Measurements from ENCODE around the gene PRKCA. TPM values are rescaled to one million over a fixed set of nuclear protein-coding genes. Genes with fewer than 3 reads are reported as not detected.

The PRKCA gene
- total and polyA plus RNA-seq, 9 donors: 9.1 to 67.6 (median 37.2) TPM

DNA sequence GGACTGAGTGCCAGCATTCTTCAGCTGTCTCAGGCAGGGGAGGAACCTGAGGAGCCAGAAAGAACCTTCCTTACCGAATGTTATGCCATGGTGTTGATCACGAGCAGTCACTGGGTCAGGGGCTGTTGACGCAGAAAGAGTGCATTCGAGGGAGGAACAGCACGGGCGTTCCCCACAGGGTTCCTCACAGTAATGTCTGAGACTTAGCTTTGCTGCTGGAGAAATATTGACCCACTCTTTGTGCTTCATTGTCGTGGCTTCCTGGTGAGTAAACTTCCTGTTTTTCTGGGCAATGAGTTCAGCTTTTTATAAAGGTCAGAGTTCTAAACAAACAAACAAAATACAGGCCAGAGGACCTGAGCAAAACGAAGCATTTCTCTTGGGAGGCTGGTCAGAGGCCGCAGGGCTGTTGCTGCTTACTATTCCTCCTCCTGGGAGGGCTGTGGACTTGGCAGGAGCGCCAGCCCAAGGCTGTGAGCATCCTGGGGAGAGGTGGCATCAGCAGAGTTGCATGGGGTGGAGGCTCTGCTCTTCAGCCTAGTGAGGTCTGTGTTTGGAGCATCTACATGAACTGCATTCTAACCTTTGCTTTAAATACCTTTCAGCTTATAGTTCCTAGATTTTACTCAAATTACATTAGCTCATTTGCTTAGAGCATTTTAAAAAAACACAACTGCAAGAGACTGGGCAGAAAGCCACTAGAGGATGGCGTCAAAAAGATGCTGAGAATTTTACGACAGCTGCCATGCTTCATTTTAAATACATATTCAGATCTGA lies 389.4 kb downstream of the PRKCA start:
- H3K36me3 ChIP-seq: no peaks in the 10 kb centered on the region
- TF ChIP-seq POLR2A (IDR thresholded peaks at IDR 0.05): no peak
- no peak for TF ChIP-seq CTCF (IDR thresholded peaks at IDR 0.05)
- no peak for TF ChIP-seq EP300 (IDR thresholded peaks at IDR 0.05)

GRCh38 chr17:66692421-66692690 lies 389.9 kb downstream of the PRKCA start:
- Histone ChIP-seq H3K4me1 (ENCODE audit: insufficient read depth) (peaks cover 7% of the 10 kb centered on the region), H3K9me3 (no peaks in the 10 kb centered on the region), H3K27me3 (no peaks in the 10 kb centered on the region), H3K4me3 (no peak overlapping the region), H3K36me3 (no peaks in the 10 kb centered on the region), H3K27ac (no peak overlapping the region)
- no peak for DNase-seq
- 60 to 93% (median 76%) methylated on average over 3 of the region's 3 CpGs for WGBS, 3 donors
- TF ChIP-seq EP300 (IDR thresholded peaks at IDR 0.05) (no peak), CTCF (IDR thresholded peaks at IDR 0.05) (no peak), POLR2A (IDR thresholded peaks at IDR 0.05) (no peak)
- intact Hi-C loops (cut with DNase I): no loop called here

More for the DNA sequence above, 389.4 kb downstream of the PRKCA start:
- intact Hi-C loops (cut with DNase I): no loop called here
- no peaks in the 10 kb centered on the region for H3K9me3 ChIP-seq
- peak in 2 of 5 donors; percentile 29 to 55 for DNase-seq
- H3K27me3 ChIP-seq: no peaks in the 10 kb centered on the region
- peak overlapping the region in 1 of 2 donors; percentile 11 for H3K27ac ChIP-seq
- H3K4me3 ChIP-seq: no peak overlapping the region
- H3K4me1 ChIP-seq (ENCODE audit: insufficient read depth): peaks cover 7% of the 10 kb centered on the region
- WGBS, 3 donors: 27 to 46% (median 36%) methylated on average over 12 of the region's 12 CpGs

DNA sequence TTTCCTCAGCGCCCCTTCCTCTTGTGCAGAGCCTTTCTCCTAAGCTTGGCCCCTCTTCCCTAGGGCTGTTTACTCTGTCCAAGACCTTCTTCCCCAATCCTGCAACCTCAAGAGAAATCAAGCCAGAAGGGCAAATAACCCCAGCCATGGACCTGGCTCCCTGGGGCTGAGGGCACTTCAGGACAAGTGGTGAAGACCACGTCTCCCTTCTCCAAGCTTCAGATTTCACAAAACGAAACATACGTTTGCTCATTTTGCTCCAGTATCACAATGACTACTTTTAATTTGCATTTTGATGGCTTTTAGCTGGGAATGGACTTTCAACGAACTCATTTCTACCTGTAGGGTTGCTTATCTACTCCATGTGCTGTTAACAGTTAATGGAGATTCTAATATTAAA lies 392.7 kb downstream of the PRKCA start:
- Histone ChIP-seq H3K36me3 (no peaks in the 10 kb centered on the region), H3K27me3 (no peaks in the 10 kb centered on the region), H3K4me1 (ENCODE audit: insufficient read depth) (peaks cover 7% of the 10 kb centered on the region), H3K4me3 (no peak overlapping the region), H3K9me3 (no peaks in the 10 kb centered on the region), H3K27ac (no peak overlapping the region)
- no peak for DNase-seq
- TF ChIP-seq POLR2A (IDR thresholded peaks at IDR 0.05) (no peak), CTCF (IDR thresholded peaks at IDR 0.05) (no peak), EP300 (IDR thresholded peaks at IDR 0.05) (no peak)
- 93 to 96% (median 95%) methylated on average over 5 of the region's 5 CpGs for WGBS, 3 donors
- intact Hi-C loops (cut with DNase I): no loop called here

- Histone ChIP-seq H3K27me3 (no peaks in the 10 kb centered on the region), H3K4me1 (ENCODE audit: insufficient read depth) (peaks cover 2% of the 10 kb centered on the region), H3K36me3 (no peaks in the 10 kb centered on the region), H3K9me3 (no peaks in the 10 kb centered on the region), H3K4me3 (no peak overlapping the region), H3K27ac (no peak overlapping the region)
- DNase-seq: no peak
- intact Hi-C loops (cut with DNase I): no loop called here
- TF ChIP-seq CTCF (IDR thresholded peaks at IDR 0.05): no peak
- no peak for TF ChIP-seq EP300 (IDR thresholded peaks at IDR 0.05)
- no peak for TF ChIP-seq POLR2A (IDR thresholded peaks at IDR 0.05)
These were observed 395.9 kb downstream of the PRKCA start for GRCh38 chr17:66698270-66698669.

Data from ovary (tissue), 9 donors.